SK-N-SH (cell line): ENCODE results near the gene PIAS4. TPM values are rescaled to one million over a fixed set of nuclear protein-coding genes. Genes with fewer than 3 reads are reported as not detected.

Experiments used
- CTCF ChIA-PET: fragments of 300-600, 350-600 bp; formaldehyde crosslinking; extraction: SDS; loops from one replicate; lab custom pipeline; 2021; lab: Yijun Ruan, JAX
- POLR2A ChIA-PET: fragments of 350-600 bp; sonication (Branson Sonifier 250); formaldehyde crosslinking; extraction: SDS; loops from one replicate; lab custom pipeline; 2020; ENCODE audit warnings: antibody characterized with exemption, inconsistent platforms; lab: Yijun Ruan, JAX
- DNase-seq: peaks from one replicate; pipeline ENCODE4 v3.0.0; 2012
- H2AFZ ChIP-seq: fragments of 200-600 bp; sonication (generic); 2 replicates; pipeline ENCODE4 v1.8.1; 2016; ENCODE audit warnings: antibody characterized with exemption, mild to moderate bottlenecking, low read depth
- H3F3A ChIP-seq: fragments of 200-600 bp; sonication (generic); replicated peaks from 2 replicates; pipeline ENCODE3; 2016; ENCODE audit warnings: antibody characterized with exemption, mild to moderate bottlenecking; ENCODE audit not compliant: insufficient read depth
- H3K27ac ChIP-seq, 2 experiments: fragments of 200-500 bp in 1 of 2; fragments of 200-600 bp in 1 of 2; sonication (Bioruptor generic) in 1 of 2; sonication (generic), shearing (Covaris generic) in 1 of 2; 2 replicates each; pipeline versions ENCODE4 v1.5.1 to v1.6.1; 2014 to 2016; ENCODE audit warnings: low read depth in 2 of 2, inconsistent platforms in 1 of 2, low read length in 1 of 2, mild to moderate bottlenecking in 1 of 2, mixed read lengths in 1 of 2
- H3K27me3 ChIP-seq: fragments of 200-600 bp; sonication (generic), shearing (Covaris generic); 2 replicates; pipeline ENCODE4 v1.6.1; 2016; ENCODE audit warnings: mixed run types; ENCODE audit not compliant: insufficient read depth
- H3K36me3 ChIP-seq, 2 experiments: fragments of 200-500 bp in 1 of 2; fragments of 200-600 bp in 1 of 2; sonication (Bioruptor generic) in 1 of 2; sonication (generic) in 1 of 2; replicated peaks in 1 of 2; 2 replicates each; pipeline versions ENCODE3 to v1.5.1; 2014 to 2016; ENCODE audit warnings: low read length in 1 of 2, mild to moderate bottlenecking in 1 of 2; ENCODE audit not compliant: insufficient read depth in 2 of 2, control insufficient read depth in 1 of 2
- H3K4me1 ChIP-seq, 2 experiments: fragments of 200-500 bp in 1 of 2; fragments of 200-600 bp in 1 of 2; sonication (Bioruptor generic) in 1 of 2; sonication (generic), shearing (Covaris generic) in 1 of 2; 2 replicates each; pipeline versions ENCODE4 v1.5.1 to v1.6.1; 2014 to 2016; ENCODE audit warnings: low read depth in 1 of 2, low read length in 1 of 2, mixed run types in 1 of 2; ENCODE audit not compliant: insufficient read depth in 2 of 2, control insufficient read depth in 1 of 2
- H3K4me2 ChIP-seq: fragments of 200-600 bp; sonication (generic), shearing (Covaris generic); 2 replicates; pipeline ENCODE4 v1.6.1; 2017; ENCODE audit warnings: mixed run types
- H3K4me3 ChIP-seq, 2 experiments: fragments of 200-500 bp in 1 of 2; fragments of 200-600 bp in 1 of 2; sonication (Bioruptor generic) in 1 of 2; sonication (generic), shearing (Covaris generic) in 1 of 2; 2 replicates each; pipeline versions ENCODE4 v1.5.1 to v1.8.1; 2014 to 2016; ENCODE audit warnings: low read depth in 2 of 2, inconsistent platforms in 1 of 2, low read length in 1 of 2, mild to moderate bottlenecking in 1 of 2, mixed read lengths in 1 of 2, moderate library complexity in 1 of 2
- H3K79me2 ChIP-seq: fragments of 200-600 bp; sonication (generic); 2 replicates; pipeline ENCODE4 v1.8.1; 2017; ENCODE audit warnings: mild to moderate bottlenecking; ENCODE audit not compliant: insufficient read depth
- H3K9ac ChIP-seq: fragments of 200-600 bp; sonication (generic); 2 replicates; pipeline ENCODE4 v1.6.1; 2017; ENCODE audit warnings: mixed run types
- H3K9me2 ChIP-seq: fragments of 200-600 bp; sonication (generic); 2 replicates; pipeline ENCODE4 v1.6.1; 2017; ENCODE audit warnings: mixed run types
- H3K9me3 ChIP-seq: fragments of 200-600 bp; sonication (generic); 2 replicates; pipeline ENCODE4 v1.6.1; 2017; ENCODE audit warnings: mixed run types, mild to moderate bottlenecking, moderate library complexity
- H4K20me1 ChIP-seq: fragments of 200-600 bp; sonication (generic); 2 replicates; pipeline ENCODE4 v1.6.1; 2017; ENCODE audit warnings: mild to moderate bottlenecking, mixed run types; ENCODE audit not compliant: insufficient read depth
- EZH2phosphoT487 ChIP-seq: fragments of 200-600 bp; sonication (generic); IDR thresholded peaks from 2 replicates; pipeline ENCODE4 v1.6.1; 2017; ENCODE audit warnings: low read depth, mixed run types, mild to moderate bottlenecking, antibody characterized with exemption, moderate library complexity, borderline replicate concordance
- FOSL2 ChIP-seq: IDR thresholded peaks from 2 replicates; pipeline ENCODE4 v1.4.0; 2012; ENCODE audit warnings: low read depth, mild to moderate bottlenecking, moderate library complexity, borderline replicate concordance
- FOXJ3 ChIP-seq: sonication (generic); formaldehyde crosslinking; IDR thresholded peaks from 2 replicates; pipeline ENCODE4 v1.5.1; 2020; ENCODE audit warnings: mild to moderate bottlenecking, missing genetic modification reagents
- MAX ChIP-seq: IDR thresholded peaks from 2 replicates; pipeline ENCODE4 v1.4.0; 2012; ENCODE audit warnings: low read depth
- WGBS: methylation state at CpG from one replicate; pipeline ENCODE4 v1.1.6; 2017; ENCODE audit warnings: low lambda C conversion rate; 5-methylcytosine and 5-hydroxymethylcytosine counted together
- polyA plus RNA-seq, 3 experiments: library from polyadenylated mRNA; depleted of rRNA; stranded (reverse); fragments of >200 nt; gene quantifications; 2 replicates each; pipeline ENCODE4 v1.2.3, GENCODE V29; 2012
- TF ChIP-seq, protein P1 (sequence below): IDR thresholded peaks from 2 replicates; pipeline ENCODE4 v1.6.1; 2012; ENCODE audit warnings: mild to moderate bottlenecking, low read depth, low read length, moderate library complexity

The PIAS4 gene
- polyA plus RNA-seq, 1 of the 3 experiments (the other 2 are of a cell fraction) = 14.1 TPM

DNA sequence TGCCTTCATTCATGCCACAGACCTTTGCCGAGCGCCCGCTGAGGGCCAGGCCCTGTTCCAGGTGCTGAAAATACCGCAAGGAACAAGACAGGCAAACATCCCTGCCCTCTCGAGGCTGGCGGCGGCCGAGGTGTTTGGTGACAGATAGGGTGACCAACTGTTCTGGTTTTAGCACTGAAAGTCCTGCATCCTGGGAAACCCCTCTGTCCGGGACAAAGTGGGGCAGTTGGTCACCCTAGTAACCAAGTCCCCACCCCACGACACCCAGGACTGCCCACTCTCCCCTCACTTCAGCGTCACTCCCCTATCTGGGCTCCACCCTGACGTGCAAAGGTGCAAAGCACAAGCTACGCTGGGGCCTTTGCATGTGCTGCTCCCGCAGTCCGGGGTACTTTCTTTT, 41.9 kb downstream of the PIAS4 start:
- TF ChIP-seq, protein P1, sequence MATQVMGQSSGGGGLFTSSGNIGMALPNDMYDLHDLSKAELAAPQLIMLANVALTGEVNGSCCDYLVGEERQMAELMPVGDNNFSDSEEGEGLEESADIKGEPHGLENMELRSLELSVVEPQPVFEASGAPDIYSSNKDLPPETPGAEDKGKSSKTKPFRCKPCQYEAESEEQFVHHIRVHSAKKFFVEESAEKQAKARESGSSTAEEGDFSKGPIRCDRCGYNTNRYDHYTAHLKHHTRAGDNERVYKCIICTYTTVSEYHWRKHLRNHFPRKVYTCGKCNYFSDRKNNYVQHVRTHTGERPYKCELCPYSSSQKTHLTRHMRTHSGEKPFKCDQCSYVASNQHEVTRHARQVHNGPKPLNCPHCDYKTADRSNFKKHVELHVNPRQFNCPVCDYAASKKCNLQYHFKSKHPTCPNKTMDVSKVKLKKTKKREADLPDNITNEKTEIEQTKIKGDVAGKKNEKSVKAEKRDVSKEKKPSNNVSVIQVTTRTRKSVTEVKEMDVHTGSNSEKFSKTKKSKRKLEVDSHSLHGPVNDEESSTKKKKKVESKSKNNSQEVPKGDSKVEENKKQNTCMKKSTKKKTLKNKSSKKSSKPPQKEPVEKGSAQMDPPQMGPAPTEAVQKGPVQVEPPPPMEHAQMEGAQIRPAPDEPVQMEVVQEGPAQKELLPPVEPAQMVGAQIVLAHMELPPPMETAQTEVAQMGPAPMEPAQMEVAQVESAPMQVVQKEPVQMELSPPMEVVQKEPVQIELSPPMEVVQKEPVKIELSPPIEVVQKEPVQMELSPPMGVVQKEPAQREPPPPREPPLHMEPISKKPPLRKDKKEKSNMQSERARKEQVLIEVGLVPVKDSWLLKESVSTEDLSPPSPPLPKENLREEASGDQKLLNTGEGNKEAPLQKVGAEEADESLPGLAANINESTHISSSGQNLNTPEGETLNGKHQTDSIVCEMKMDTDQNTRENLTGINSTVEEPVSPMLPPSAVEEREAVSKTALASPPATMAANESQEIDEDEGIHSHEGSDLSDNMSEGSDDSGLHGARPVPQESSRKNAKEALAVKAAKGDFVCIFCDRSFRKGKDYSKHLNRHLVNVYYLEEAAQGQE = peak; percentile 73; the same call in 1 of the 2 replicates
- no peak for TF ChIP-seq EZH2phosphoT487
- TF ChIP-seq, all 33 proteins: peak for 1
- H3K27ac ChIP-seq = no peak overlapping the region
- H4K20me1 ChIP-seq = peaks cover 86% of the 10 kb centered on the region
- H3K4me2 ChIP-seq = no peak overlapping the region
- H3K79me2 ChIP-seq = peaks cover 93% of the 10 kb centered on the region
- no peaks in the 10 kb centered on the region for H3K27me3 ChIP-seq
- ChIA-PET POLR2A (interaction anchor here (0.6 kb wide), 1 partner anchor 23 kb away, joined by 3 read pairs; no protein-coding TSS in a partner anchor), CTCF (no interaction called here)
- H3K36me3 ChIP-seq = peaks cover 17 to 37% of the 10 kb centered on the region in 2 experiments
- no peaks in the 10 kb centered on the region for H3F3A ChIP-seq
- H3K9ac ChIP-seq = no peak overlapping the region
- DNase-seq = no peak
- no peaks in the 10 kb centered on the region for H3K9me3 ChIP-seq
- no peak overlapping the region for H3K4me3 ChIP-seq
- H3K4me1 ChIP-seq = no peaks in the 10 kb centered on the region
- 94% methylated on average over 14 of the region's 15 CpGs for WGBS
- no peak overlapping the region for H2AFZ ChIP-seq
- H3K9me2 ChIP-seq = no peaks in the 10 kb centered on the region

- Histone ChIP-seq H3K9me2 (no peaks in the 10 kb centered on the region), H3K4me3 (no peak overlapping the region), H3F3A (peaks cover 4% of the 10 kb centered on the region), H3K4me1 (no peaks in the 10 kb centered on the region), H2AFZ (no peak overlapping the region), H3K27ac (no peak overlapping the region), H4K20me1 (peaks cover 86% of the 10 kb centered on the region), H3K79me2 (peaks cover 95% of the 10 kb centered on the region), H3K9ac (no peak overlapping the region), H3K9me3 (no peaks in the 10 kb centered on the region), H3K36me3 (peaks cover 13 to 33% of the 10 kb centered on the region in 2 experiments), H3K4me2 (no peak overlapping the region), H3K27me3 (no peaks in the 10 kb centered on the region)
- CTCF ChIA-PET = no interaction called here
- WGBS = 83% methylated on average over 12 of the region's 15 CpGs
- POLR2A ChIA-PET = no interaction called here
- no peak for DNase-seq
- TF ChIP-seq FOXJ3 (CRISPR knock-in tag) (no peak), MAX (no peak), FOSL2 (no peak)
These were observed 43.9 kb downstream of the PIAS4 start for GRCh38 chr19:4051175-4052101.
